K562 (cell line): Measurements from ENCODE around the gene SYT15B. TPM values are rescaled to one million over a fixed set of nuclear protein-coding genes. Genes with fewer than 3 reads are reported as not detected.
"Not testable (repeated sequence)": the region's sequence is repeated elsewhere in the genome, so short reads cannot be mapped to it uniquely, and the experiment has no call there.

Experiments
- ATAC-seq: fragments of 200-7000 bp; cut with Tn5 transposase; 3 replicates; pipeline ENCODE4 v1.9.1; 2020; ENCODE audit warnings: moderate library complexity
- BruUV-seq: library from RNA; stranded (reverse); fragments of 400-500 nt; replicated peaks from 2 replicates; lab custom pipeline; 2021; lab: Mats Ljungman, UMichigan
- CTCF ChIA-PET: fragments of 300-600 bp; formaldehyde crosslinking; extraction: SDS; loops from one replicate; lab custom pipeline; 2021; ENCODE audit warnings: low intra/inter-chr PET ratio; lab: Yijun Ruan, JAX
- POLR2A ChIA-PET: fragments of 300-600, 350-650 bp; sonication (Branson Sonifier 250); formaldehyde crosslinking; extraction: SDS; loops from one replicate; lab custom pipeline; 2021; ENCODE audit warnings: antibody characterized with exemption, inconsistent platforms; lab: Yijun Ruan, JAX
- DNase-seq, 4 experiments: peaks; one replicate each; pipeline versions ENCODE4 v3.0.0 to v3.0.0-alpha.2; 2011 to 2018; ENCODE audit warnings: low spot score in 3 of 4, mixed read lengths in 3 of 4; ENCODE audit errors: extremely low read depth in 1 of 4
- FAIRE-seq: peaks from 2 replicates; lab custom pipeline; 2011; peaks lifted over from hg19 to GRCh38; lab: Jason Lieb, UNC
- H2AFZ ChIP-seq: 2 replicates; pipeline ENCODE4 v1.6.0; 2011; ENCODE audit warnings: low read depth, low read length, control low read depth, inconsistent platforms
- H3K27ac ChIP-seq: fragments of 200-600 bp; 3 replicates; pipeline ENCODE4 v1.8.0; 2011; ENCODE audit warnings: low read depth, mild to moderate bottlenecking, control low read depth, inconsistent platforms, low read length, moderate library complexity, mixed read lengths; ENCODE audit errors: extremely low read depth
- H3K27me3 ChIP-seq, 2 experiments: fragments of 300-600 bp in 1 of 2; 2 replicates in 1 of 2; 3 replicates in 1 of 2; pipeline versions ENCODE4 v1.6.0 to v1.8.0; 2011; ENCODE audit warnings: inconsistent platforms in 2 of 2, low read length in 2 of 2, mild to moderate bottlenecking in 1 of 2, mixed read lengths in 1 of 2, moderate library complexity in 1 of 2; ENCODE audit not compliant: control insufficient read depth in 2 of 2, insufficient read depth in 2 of 2
- H3K36me3 ChIP-seq: fragments of 300-600 bp; 3 replicates; pipeline ENCODE4 v1.8.0; 2011; ENCODE audit warnings: mild to moderate bottlenecking, low read length, inconsistent platforms; ENCODE audit not compliant: control insufficient read depth, insufficient read depth
- H3K4me1 ChIP-seq, 2 experiments: fragments of 200-600 bp in 1 of 2; replicated peaks in 1 of 2; 2 replicates in 1 of 2; 3 replicates in 1 of 2; pipeline versions ENCODE4 v1.5.1 to v1.8.0; 2011; ENCODE audit warnings: inconsistent platforms in 2 of 2, low read length in 2 of 2, mild to moderate bottlenecking in 1 of 2, mixed read lengths in 1 of 2, moderate library complexity in 1 of 2; ENCODE audit not compliant: control insufficient read depth in 2 of 2, insufficient read depth in 2 of 2
- H3K4me2 ChIP-seq: 2 replicates; pipeline ENCODE4 v1.6.1; 2011; ENCODE audit warnings: low read length, control low read depth, inconsistent platforms, mixed read lengths; ENCODE audit not compliant: insufficient read depth
- H3K4me3 ChIP-seq: fragments of 200-600 bp; sonication (generic), shearing (Covaris generic); 2 replicates; pipeline ENCODE4 v1.5.1; 2016; ENCODE audit warnings: control low read depth, inconsistent platforms
- H3K79me2 ChIP-seq: fragments of 200-600 bp; 3 replicates; pipeline ENCODE4 v1.8.0; 2011; ENCODE audit warnings: low read length, inconsistent platforms; ENCODE audit not compliant: control insufficient read depth, insufficient read depth
- H3K9ac ChIP-seq, 2 experiments: 2 replicates each; pipeline versions ENCODE4 v1.6.0 to v1.6.1; 2011; ENCODE audit warnings: low read depth in 2 of 2, low read length in 2 of 2, control low read depth in 1 of 2, inconsistent platforms in 1 of 2, mild to moderate bottlenecking in 1 of 2, mixed read lengths in 1 of 2; ENCODE audit not compliant: insufficient read depth in 1 of 2
- H3K9me1 ChIP-seq: one replicate; pipeline ENCODE4 v1.6.0; 2011; ENCODE audit warnings: inconsistent platforms, mild to moderate bottlenecking, low read length, moderate library complexity; ENCODE audit not compliant: control insufficient read depth, insufficient read depth
- H3K9me3 ChIP-seq: replicated peaks from 2 replicates; pipeline ENCODE4 v1.5.1; 2011; ENCODE audit warnings: low read depth, low read length, inconsistent platforms; ENCODE audit not compliant: control insufficient read depth, insufficient read depth
- H4K20me1 ChIP-seq: replicated peaks from 2 replicates; pipeline ENCODE4 v1.6.1; 2011; ENCODE audit warnings: low read length, inconsistent platforms, mixed read lengths; ENCODE audit not compliant: control insufficient read depth, insufficient read depth
- WGBS: fragments of 100-300 bp; shearing (Covaris generic); methylation state at CpG from one replicate; pipeline ENCODE4 v1.1.6; 2016; ENCODE audit warnings: low coverage, mixed read lengths; ENCODE audit not compliant: insufficient coverage; ENCODE audit errors: missing lambda C conversion rate; 5-methylcytosine and 5-hydroxymethylcytosine counted together
- in situ Hi-C: fragments of 300-500 bp; cut with MboI; formaldehyde crosslinking; loops from 4 replicates; pipeline ENCODE4 v1.15.0; 2018; ENCODE audit warnings: inconsistent platforms, mixed read lengths
- intact Hi-C: fragments of 100-400 bp; cut with micrococcal nuclease; formaldehyde crosslinking; loops from 2 replicates; pipeline ENCODE4 v1.14.2; 2022
- polyA plus RNA-seq, 8 experiments: library from polyadenylated mRNA; depleted of rRNA in 4 of 8; stranded (reverse) in 5 of 8; unstranded in 3 of 8; fragments of >200 nt; fragmentation: Nextera tagmentation in 2 of 8; fragmentation: Illumina TruSeq in 1 of 8; extraction: Ambion mirVana in 2 of 8; extraction: Trizol in 1 of 8; gene quantifications; 2 replicates each; pipeline versions ENCODE4 v1.2.1 to v1.2.3, GENCODE V29; 2011 to 2014; ENCODE audit warnings: inconsistent platforms in 1 of 8, missing spikeins in 1 of 8
- total RNA-seq, 7 experiments: library from RNA; depleted of rRNA in 6 of 7; stranded (reverse); fragments of >200 nt in 6 of 7; fragmentation: Illumina TruSeq in 2 of 7; extraction: Trizol in 2 of 7; gene quantifications; 2 replicates each; pipeline versions ENCODE4 v1.2.1 to v1.2.3, GENCODE V29; 2011 to 2021; ENCODE audit warnings: low replicate concordance in 1 of 7

The SYT15B gene
- total and polyA plus RNA-seq, 9 of the 15 experiments (the other 6 are each of a cell fraction or from before 2014, with no cell fraction given): 0.07 to 0.22 (median 0.07) TPM; not detected in 6

DNA sequence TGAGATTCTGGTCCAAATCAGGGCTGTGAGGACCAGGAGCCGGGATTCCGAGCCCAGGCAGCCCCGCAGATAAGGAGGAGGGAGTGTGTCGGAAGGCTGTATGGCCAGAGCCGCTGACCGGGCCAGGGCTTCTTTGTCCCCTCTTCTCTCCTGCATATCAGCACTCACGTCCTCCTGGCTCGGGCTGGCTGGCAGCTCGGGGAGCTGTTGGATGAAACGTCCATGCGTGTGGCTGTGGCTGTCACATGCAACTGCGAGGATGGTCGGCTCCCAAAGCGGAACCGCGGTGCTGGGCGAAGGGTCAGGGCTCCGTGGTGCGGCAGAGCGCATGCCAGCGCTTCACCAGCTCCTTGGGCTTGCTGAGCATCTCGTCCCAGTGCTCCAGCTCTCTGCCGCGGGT is 9.5 kb downstream of the SYT15B start:
- H3K4me1 ChIP-seq, H3K9me1 ChIP-seq, H3K27me3 ChIP-seq, H3K9me3 ChIP-seq, H3K79me2 ChIP-seq, H3K36me3 ChIP-seq, H4K20me1 ChIP-seq, DNase-seq, H3K4me2 ChIP-seq, H3K27ac ChIP-seq, H2AFZ ChIP-seq, ATAC-seq, BruUV-seq, FAIRE-seq, intact Hi-C loops, H3K9ac ChIP-seq, POLR2A ChIA-PET, H3K4me3 ChIP-seq, CTCF ChIA-PET: not testable (repeated sequence)
- no CpG with 5 or more reads among the region's 24 CpGs for WGBS
- in situ Hi-C loops: loop anchor here (25.0 kb wide), 1 partner anchor 1667 kb away; no protein-coding TSS in a partner anchor

GRCh38 chr10:47753176-47753575 is 10.2 kb downstream of the SYT15B start:
- H3K4me3 ChIP-seq, H2AFZ ChIP-seq, intact Hi-C loops, H3K79me2 ChIP-seq, BruUV-seq, FAIRE-seq, ATAC-seq, H4K20me1 ChIP-seq, H3K27ac ChIP-seq, DNase-seq, H3K27me3 ChIP-seq, POLR2A ChIA-PET, H3K4me2 ChIP-seq, H3K36me3 ChIP-seq, H3K4me1 ChIP-seq, H3K9me1 ChIP-seq, CTCF ChIA-PET, H3K9me3 ChIP-seq, H3K9ac ChIP-seq: not testable (repeated sequence)
- no CpG with 5 or more reads among the region's 3 CpGs for WGBS
- in situ Hi-C loops: loop anchor here (25.0 kb wide), 1 partner anchor 1666 kb away; no protein-coding TSS in a partner anchor

GRCh38 chr10:47751821-47752220 is 11.6 kb downstream of the SYT15B start:
- H3K27ac ChIP-seq, BruUV-seq, H3K36me3 ChIP-seq, FAIRE-seq, H3K9ac ChIP-seq, DNase-seq, H3K79me2 ChIP-seq, POLR2A ChIA-PET, H4K20me1 ChIP-seq, H3K27me3 ChIP-seq, CTCF ChIA-PET, H2AFZ ChIP-seq, H3K4me3 ChIP-seq, H3K4me2 ChIP-seq, intact Hi-C loops, ATAC-seq, H3K4me1 ChIP-seq, H3K9me3 ChIP-seq, H3K9me1 ChIP-seq: not testable (repeated sequence)
- no CpG with 5 or more reads among the region's 3 CpGs for WGBS
- in situ Hi-C loops: loop anchor here (25.0 kb wide), 1 partner anchor 1665 kb away; no protein-coding TSS in a partner anchor

DNA sequence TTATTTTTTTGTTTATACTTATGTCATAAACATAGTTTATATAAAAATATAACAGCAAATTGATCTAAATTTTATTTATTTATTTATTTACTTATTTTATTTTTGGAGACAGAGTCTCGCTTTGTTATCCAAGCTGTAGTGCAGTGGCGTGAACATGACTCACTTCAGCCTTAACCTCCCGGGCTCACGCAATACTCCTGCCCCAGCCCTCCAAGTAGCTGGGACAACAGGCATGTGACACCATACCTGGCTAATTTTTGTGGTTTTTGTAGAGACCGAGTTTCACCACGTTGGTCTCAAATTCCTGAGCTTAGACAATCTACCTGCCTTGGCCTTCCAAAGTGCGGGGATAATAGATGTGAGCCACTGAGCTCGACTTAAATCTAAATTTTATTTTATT is 13.0 kb downstream of the SYT15B start:
- H3K27me3 ChIP-seq, DNase-seq, H3K4me2 ChIP-seq, H3K9ac ChIP-seq, BruUV-seq, H3K27ac ChIP-seq, H3K4me1 ChIP-seq, POLR2A ChIA-PET, ATAC-seq, H3K9me1 ChIP-seq, FAIRE-seq, H3K4me3 ChIP-seq, H3K9me3 ChIP-seq, intact Hi-C loops, H4K20me1 ChIP-seq, CTCF ChIA-PET, H3K36me3 ChIP-seq, H3K79me2 ChIP-seq, H2AFZ ChIP-seq: not testable (repeated sequence)
- in situ Hi-C loops: loop anchor here (25.0 kb wide), 1 partner anchor 1663 kb away; no protein-coding TSS in a partner anchor
- no CpG with 5 or more reads among the region's 8 CpGs for WGBS
